NCI-H1105 treated with DMSO at 0.1 percent for 48 hours (cell line): ENCODE data around the gene CCNB2.
A peak's percentile ranks its signal among the peaks of the same experiment; 100 is the strongest.
"Not testable (repeated sequence)": the region's sequence is repeated elsewhere in the genome, so short reads cannot be mapped to it uniquely, and the experiment has no call there.

Source experiments
- DNase-seq: peaks from one replicate; lab custom pipeline; 2025; lab: John Stamatoyannopoulos, UW

The CCNB2 gene

DNA sequence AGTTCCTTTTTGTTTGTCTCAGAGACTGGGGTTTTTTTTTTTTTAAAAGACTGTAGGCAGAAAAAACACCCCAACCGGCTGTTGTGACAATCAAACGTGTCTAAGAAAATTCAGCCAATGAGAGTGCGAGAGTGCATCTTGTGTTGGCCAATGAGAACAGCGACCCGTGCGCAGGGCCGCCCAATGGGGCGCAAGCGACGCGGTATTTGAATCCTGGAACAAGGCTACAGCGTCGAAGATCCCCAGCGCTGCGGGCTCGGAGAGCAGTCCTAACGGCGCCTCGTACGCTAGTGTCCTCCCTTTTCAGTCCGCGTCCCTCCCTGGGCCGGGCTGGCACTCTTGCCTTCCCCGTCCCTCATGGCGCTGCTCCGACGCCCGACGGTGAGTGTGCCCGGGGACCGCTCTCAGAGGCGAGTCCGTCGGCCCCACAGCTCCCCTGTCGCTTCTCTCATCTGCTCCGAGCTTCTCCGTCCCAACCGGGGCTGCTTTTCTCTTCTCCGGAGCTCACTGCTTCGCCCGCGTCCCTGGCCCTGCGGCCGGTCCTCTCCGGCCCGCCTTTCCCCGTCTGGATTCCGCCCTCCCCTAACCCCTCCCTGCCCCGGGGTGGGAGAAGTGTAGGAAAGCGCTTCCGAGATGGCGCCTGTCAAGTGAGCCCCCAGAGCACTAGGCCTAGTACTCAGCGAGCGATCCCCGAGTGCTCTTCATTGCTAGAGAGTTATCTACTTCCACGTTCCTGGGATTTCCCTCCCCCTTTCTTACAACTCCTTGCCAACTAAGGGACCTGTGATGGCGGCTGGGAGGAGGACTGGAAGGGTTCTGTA, at the start of gene CCNB2:
TSS of gene CCNB2 (plus strand) at position 235 of the 821 bp plus-strand sequence. CDS start at position 358, 123 bp downstream.
- DNase-seq = peak; percentile 98

- no peak for DNase-seq
Measured at GRCh38 chr15:59059076-59059597, 45.8 kb upstream of the CCNB2 start.

DNA sequence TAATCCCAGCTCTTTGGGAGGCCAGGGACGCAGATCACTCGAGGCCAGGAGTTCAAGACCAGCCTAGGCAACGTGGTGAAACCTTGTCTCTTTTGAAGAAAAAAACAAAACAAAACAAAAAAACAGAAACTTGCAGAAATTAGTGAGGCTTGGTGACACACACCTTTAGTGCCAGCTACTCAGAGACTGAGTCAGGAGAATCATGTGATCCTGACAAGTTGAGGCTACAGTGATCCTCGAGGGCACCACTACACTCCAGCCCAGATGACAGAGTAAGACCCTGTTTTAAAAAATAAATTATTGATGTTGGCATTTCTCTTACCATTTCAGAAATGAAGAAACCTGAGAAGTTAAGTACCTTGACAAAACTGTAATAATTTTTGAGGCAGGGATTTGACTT, 44.6 kb upstream of the CCNB2 start:
- no peak for DNase-seq

- no peak for DNase-seq
Measured at GRCh38 chr15:59063042-59063441, 41.9 kb upstream of the CCNB2 start.

GRCh38 chr15:59069430-59069829, 35.5 kb upstream of the CCNB2 start:
- DNase-seq = no peak

DNA sequence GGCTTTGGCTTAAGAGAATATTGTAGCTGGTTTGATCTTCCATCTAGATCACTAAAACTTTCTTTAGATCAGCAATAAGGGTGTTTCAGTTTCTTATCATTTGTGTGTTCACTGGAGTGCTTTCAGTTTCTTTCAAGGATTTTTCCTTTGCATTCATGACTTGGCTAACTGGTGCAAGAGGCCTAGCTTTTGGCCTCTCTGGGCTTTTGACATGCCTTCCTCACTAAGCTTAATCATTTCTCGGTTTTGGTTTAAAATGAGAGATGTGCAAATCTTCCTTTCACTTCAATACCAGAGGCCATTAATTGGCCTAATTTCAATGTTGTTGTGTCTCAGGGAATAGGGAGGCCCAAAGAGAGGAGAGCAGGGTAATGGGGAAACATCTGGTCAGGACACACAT, 30.3 kb upstream of the CCNB2 start:
- no peak for DNase-seq

GRCh38 chr15:59087731-59088130, 17.2 kb upstream of the CCNB2 start:
- DNase-seq = no peak

DNA sequence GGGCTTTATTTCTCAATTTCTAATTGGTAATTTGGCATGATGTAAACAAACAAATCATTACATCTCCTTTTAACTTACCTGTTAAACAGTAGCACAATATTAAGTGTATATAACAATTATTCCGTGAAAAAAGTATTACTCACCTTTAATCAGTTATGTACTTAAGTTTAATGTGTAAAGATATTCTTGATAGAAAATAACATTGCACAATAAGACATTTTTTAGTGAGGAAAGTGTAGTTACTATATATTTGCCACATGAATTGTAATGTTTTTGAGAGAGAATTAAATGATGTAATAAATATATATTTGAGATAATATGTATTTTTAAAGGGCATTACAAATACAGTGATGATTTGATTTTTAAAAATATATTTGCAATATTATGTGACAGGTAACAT, 10.9 kb upstream of the CCNB2 start:
- DNase-seq = no peak

DNA sequence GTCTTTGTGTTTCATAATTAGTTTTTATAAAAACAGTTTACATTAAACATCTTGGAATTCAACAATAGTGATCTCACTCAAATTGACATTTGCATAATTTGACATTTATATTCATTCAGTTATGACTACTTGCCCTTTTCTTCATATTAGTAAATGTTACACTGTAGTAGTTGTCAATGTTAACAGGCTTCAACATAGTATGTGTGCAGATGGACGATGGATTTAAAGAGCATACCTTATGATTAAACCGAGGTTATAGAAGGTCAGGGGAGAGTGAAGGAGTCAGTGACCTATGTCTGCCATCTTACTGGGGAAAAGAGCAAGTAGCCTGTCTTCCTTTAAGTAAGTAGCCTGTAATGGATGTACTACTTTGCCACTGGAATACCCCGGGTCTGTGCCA, 8.5 kb upstream of the CCNB2 start:
- no peak for DNase-seq

DNA sequence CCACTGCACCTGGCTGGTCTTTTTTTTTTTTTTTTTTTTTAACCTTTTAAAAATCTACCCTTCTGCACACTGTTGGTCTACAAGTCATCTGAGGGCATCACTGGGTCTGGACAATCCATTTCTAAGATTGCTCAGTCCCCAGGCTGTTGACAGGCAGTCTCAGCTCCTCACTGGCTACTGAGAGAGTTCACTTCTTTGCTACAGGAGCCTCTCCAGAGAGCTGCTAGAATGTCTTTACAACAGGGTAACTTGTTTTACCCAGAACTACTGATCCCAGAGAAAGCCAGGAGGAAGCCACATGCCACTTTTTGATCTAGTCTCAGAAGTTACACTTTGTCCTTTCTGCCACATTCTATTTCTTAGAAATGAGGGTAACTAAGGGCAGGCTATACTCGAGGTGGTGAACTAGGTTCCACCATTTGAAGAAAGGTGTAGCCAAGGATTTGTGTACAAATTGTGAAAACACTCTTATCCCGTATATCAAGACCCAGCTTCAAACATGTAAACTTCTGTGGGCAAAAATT, 5.7 kb upstream of the CCNB2 start:
- DNase-seq = no peak

DNA sequence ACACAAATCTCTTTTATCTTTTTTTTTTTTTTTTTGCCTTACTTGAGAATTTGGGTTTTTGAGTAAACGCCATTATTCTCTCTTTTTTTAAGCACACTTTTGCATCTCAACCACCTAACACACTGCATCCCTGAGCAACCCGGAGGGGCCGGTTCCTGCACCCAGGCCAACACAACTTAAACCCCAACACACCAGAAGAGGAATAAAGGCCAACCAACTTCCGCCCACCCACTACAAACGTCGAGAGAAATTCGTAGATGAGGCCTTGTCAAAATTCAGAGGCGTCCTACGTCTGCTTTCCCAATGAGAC, 389 bp upstream of the CCNB2 start:
- no peak for DNase-seq

GRCh38 chr15:59105854-59106253, 908 bp downstream of the CCNB2 start:
- no peak for DNase-seq

DNA sequence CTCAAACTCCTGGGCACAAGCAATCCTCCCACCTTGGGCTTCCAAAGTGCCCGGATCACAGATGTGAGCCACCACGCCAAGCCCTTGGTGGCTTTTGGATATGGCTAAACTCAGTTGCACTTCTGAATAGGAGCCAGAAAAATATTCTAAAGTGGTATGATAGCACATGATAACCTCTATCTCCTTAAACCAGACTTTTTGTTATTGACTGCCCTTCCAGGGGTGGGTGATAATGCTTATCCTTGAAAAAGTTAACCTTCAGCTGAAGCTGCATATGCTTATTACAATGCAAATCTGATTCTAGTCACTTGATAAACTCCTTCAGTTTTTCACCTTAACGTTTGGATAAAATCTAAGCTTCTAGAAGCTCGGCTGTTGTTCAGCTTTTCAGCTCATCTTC, 6.3 kb downstream of the CCNB2 start:
- DNase-seq = no peak

DNA sequence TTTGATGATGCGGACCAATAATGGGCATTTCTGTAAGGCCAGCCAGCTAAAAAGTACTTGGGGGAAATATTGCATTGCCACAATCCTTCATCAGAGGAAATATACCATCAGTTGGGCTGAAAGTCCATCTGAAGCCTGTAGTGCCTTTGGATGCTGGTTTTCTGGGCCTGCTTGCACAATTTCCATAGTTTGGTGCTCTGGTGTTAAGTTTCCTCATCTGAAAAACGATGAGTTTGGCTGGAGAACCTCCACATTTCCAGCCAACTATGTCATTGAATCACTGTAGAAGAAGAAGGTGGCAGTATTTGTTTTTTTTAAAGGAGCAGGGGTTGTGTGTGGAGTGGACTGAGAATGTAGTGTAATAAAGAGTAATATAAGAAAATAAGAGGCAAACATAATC, 10.1 kb downstream of the CCNB2 start:
- DNase-seq = no peak

DNA sequence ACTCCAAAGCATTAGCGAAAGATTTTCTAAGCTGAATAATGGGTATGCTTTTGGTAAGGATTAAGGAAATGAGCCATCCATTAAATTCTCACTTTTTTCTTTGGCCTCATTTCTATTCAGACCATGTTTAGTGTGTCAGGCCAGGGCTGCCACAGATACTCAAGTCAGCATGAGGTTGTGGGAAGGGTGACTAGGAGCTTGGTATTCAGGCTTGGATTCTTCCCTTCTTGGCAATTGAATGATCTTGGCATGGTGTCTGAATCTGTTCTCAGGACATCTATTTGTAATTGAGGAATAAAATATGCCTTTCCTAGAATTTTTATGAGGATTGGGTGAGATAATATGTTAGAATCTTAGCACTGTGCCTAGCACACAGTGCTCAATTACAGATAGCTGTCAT, 11.2 kb downstream of the CCNB2 start:
- no peak for DNase-seq

GRCh38 chr15:59116771-59117170, 11.8 kb downstream of the CCNB2 start:
- no peak for DNase-seq

DNA sequence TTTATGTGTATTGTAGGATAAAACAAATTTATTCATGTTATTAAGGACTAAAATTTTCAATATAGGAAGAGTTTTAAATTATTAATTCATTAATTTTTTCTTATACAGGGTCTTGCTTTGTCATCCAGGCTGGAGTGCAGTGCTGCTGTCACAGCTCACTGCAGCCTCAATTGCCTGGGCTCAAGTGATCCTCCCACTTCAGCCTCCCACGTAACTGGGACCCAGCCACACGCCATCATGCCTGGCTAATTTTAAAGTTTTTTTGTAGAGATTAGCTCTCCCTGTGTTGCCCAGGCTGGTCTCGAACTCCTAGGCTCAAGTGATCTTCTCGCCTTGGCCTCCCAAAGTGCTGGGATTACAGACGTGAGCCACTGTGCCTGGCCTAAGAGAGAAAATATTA, 14.7 kb downstream of the CCNB2 start:
- no peak for DNase-seq

- DNase-seq = no peak
Measured at GRCh38 chr15:59120937-59121336, 16.0 kb downstream of the CCNB2 start.

- no peak for DNase-seq
Measured at GRCh38 chr15:59124261-59124660, 19.3 kb downstream of the CCNB2 start.

DNA sequence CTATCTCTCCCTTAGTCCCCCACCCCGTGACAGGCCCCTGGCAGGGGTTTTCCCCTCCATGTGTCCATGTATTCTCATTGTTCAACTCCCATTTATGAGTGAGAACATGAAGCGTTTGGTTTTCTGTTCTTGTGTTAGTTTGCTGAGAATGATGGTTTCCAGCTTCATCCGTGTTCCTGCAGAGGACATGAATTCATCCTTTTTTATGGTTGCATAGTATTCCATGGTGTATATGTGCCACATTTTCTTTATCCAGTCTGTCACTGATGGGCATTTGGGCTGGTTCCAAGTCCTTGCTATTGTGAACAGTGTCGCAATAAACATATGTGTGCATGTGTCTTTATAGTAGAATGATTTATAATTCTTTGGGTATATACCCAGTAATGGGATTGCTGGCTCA, 20.7 kb downstream of the CCNB2 start:
- DNase-seq = not testable (repeated sequence)

GRCh38 chr15:59127255-59127654, 22.3 kb downstream of the CCNB2 start:
- not testable (repeated sequence) for DNase-seq

DNA sequence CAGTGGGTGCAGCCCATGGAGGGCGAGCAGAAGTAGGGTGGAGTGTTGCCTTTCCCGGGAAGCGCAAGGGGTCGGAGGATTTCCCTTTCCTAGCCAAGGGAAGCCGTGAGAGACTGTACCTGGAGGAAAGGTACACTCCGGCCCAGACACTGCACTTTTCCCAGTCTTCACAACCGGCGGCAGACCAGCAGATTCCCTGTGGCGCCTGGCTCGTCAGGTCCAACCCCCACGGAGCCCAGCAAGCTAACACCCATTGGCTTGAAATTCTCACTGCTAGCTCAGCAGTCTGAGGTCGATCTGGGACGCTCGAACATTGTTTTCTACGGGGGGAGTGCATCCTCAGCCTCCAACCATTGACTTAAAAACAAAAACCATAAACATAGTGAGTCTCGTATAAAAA, 26.5 kb downstream of the CCNB2 start:
- no peak for DNase-seq

DNA sequence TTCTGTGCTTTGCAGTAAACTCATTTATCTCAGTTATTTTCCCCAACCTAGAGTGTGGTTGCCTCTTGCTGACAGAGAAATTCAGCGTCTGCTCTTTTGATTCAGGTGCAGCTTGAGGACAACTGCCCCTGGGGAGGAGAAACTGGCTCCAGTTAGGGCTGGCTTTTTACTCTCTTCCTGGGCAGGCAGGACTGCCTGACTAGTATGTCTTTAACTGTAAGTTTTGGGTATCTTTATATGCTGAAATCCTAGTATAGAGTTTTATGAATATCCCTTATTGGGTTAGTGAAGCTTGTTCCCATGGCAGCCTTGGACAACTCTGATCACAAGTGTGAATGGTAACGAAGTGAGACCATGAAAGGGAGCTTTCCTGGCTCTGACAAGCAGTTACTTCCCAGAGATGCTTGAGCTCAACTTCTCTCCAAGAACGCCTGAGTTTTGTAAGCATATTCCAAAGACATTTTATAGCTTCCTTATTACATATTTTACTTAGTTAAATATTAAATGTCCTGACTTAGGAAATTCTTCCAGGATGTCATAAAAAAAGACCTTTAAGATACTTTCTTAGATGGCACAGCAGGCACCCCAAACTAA, 27.1 kb downstream of the CCNB2 start:
- no peak for DNase-seq
